ENCODE measurements around the gene TBX10. TPM values are rescaled to one million over a fixed set of nuclear protein-coding genes. Genes with fewer than 3 reads are reported as not detected.
A peak's percentile ranks its signal among the peaks of the same experiment; 100 is the strongest.
"Not testable (repeated sequence)": the region's sequence is repeated elsewhere in the genome, so short reads cannot be mapped to it uniquely, and the experiment has no call there.

The TBX10 gene
- total and polyA plus RNA-seq, 2 of the 8 experiments (the other 6 are each of a cell fraction or from before 2014, with no cell fraction given) = 0.09 TPM; not detected in 1

DNA sequence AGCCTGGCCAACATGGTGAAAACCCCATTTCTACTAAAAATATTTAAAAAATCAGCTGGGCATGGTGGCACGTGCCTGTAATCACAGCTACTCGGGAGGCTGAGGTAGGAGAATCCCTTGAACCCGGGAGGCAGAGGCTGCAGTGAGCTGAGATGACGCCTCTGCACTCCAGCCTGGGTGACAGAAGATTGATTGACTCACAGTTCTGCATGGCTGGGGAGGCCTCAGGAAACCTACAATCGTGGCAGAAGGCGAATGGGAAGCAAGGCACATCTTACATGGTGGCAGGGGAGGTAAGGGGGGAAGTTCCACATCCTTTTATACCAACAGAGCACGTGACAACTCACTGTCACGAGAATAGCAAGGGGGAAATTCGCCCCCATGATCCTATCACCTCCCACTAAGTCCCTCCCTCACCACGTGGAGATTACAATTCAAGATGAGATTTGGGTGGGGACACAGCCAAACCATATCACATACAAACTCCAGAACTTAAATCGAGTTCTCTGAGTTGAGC, 50.6 kb downstream of the TBX10 start:
- H3K27ac ChIP-seq (ENCODE audit: low read depth, low read length); H3K23ac ChIP-seq (ENCODE audit: insufficient read length); H3K4me3 ChIP-seq (ENCODE audit: extremely low read depth in 1 of 4, insufficient read depth in 2 of 4, low read depth in 3 of 4, low read length in 4 of 4); H2BK12ac ChIP-seq (ENCODE audit: low read depth, low read length); H4K8ac ChIP-seq (ENCODE audit: extremely low read depth, insufficient read depth, low read length); H2BK15ac ChIP-seq (ENCODE audit: low read length); H4K91ac ChIP-seq (replicated peaks; ENCODE audit: insufficient read length, low read length); H3K23me2 ChIP-seq (ENCODE audit: low read depth, low read length); H2BK20ac ChIP-seq (ENCODE audit: low read length); H3K9me3 ChIP-seq (ENCODE audit: insufficient read depth in 2 of 2, low read depth in 1 of 2, low read length in 1 of 2); FAIRE-seq; H3K14ac ChIP-seq (ENCODE audit: insufficient read length); H3K4ac ChIP-seq (replicated peaks; ENCODE audit: insufficient read length, low read depth, low read length); H2BK5ac ChIP-seq (ENCODE audit: low read depth, low read length); H4K5ac ChIP-seq (ENCODE audit: insufficient read length, low read depth, low read length); DNase-seq (ENCODE audit: low read depth in 1 of 2, low spot score in 2 of 2); H3K18ac ChIP-seq (ENCODE audit: extremely low read depth, low read length); H4K20me1 ChIP-seq (replicated peaks in 1 of 2; ENCODE audit: control insufficient read depth in 1 of 2, insufficient read depth in 2 of 2, low read length in 2 of 2); H2AFZ ChIP-seq (ENCODE audit: low read length); H2BK120ac ChIP-seq (replicated peaks; ENCODE audit: low read depth, low read length); H2AK5ac ChIP-seq (ENCODE audit: low read depth, low read length); H3K4me2 ChIP-seq (ENCODE audit: insufficient read depth in 1 of 2, low read depth in 2 of 2, low read length in 2 of 2); H3K27me3 ChIP-seq (replicated peaks in 1 of 4; ENCODE audit: control insufficient read depth in 3 of 4, extremely low read depth in 1 of 4, insufficient read depth in 3 of 4, low read length in 3 of 4); H3K79me1 ChIP-seq (ENCODE audit: low read depth, low read length); H3K9ac ChIP-seq (replicated peaks in 1 of 4; ENCODE audit: extremely low read depth in 1 of 4, low read depth in 3 of 4, low read length in 3 of 4); H3K56ac ChIP-seq (replicated peaks; ENCODE audit: insufficient read length, low read depth, low read length): not testable (repeated sequence)
- CTCF ChIA-PET (ENCODE audit: partially characterized antibody) = interaction anchor here (0.9 kb wide), 1 partner anchor 25 kb away, joined by 3 read pairs; no protein-coding TSS in a partner anchor
- H3K79me2 ChIP-seq (ENCODE audit: control insufficient read depth in 1 of 2, insufficient read depth in 2 of 2, low read length in 2 of 2) = peaks cover 0 to 22% of the 10 kb centered on the region in 2 experiments; a peak in 2 of 4 replicates
- H3K4me1 ChIP-seq (replicated peaks in 1 of 4; ENCODE audit: control insufficient read depth in 3 of 4, insufficient read depth in 4 of 4, low read length in 3 of 4) = peaks cover 0 to 23% (median 14%) of the 10 kb centered on the region in 4 experiments; a peak in 6 of 7 replicates
- 84% methylated on average over 11 of the region's 11 CpGs; no CpG with 5 or more reads in 1 of the 2 experiments for WGBS, 2 experiments (ENCODE audit: extremely low coverage in 1 of 2, insufficient coverage in 1 of 2, insufficient read length in 1 of 2, insufficient replicate concordance in 2 of 2, low coverage in 1 of 2, low lambda C conversion rate in 2 of 2, missing lambda C conversion rate in 1 of 2)
- TF ChIP-seq POLR2AphosphoS5 (IDR thresholded peaks at IDR 0.05; ENCODE audit: low read depth, low read length) (peak; percentile 61), POLR2A (IDR thresholded peaks at IDR 0.05; ENCODE audit: control extremely low read depth in 1 of 2, low read depth in 2 of 2, low read length in 2 of 2) (peak in 1 of 2 experiments; percentile 46; a peak in 1 of 3 replicates)
- POLR2A ChIA-PET (ENCODE audit: partially characterized antibody) = interaction anchor here (1.0 to 6.7 kb wide), 4 partner anchors 12 to 25 kb away, joined by 3 to 64 read pairs (median 8); partner anchors contain the start of gene NDUFV1
- peaks cover 6 to 34% (median 21%) of the 10 kb centered on the region in 4 experiments; a peak in 6 of 8 replicates for H3K36me3 ChIP-seq (ENCODE audit: control insufficient read depth in 2 of 4, insufficient read depth in 4 of 4, low read length in 3 of 4)
